Kidney epithelial cell (primary cell): Measurements from ENCODE around the gene CLDN4. TPM values are rescaled to one million over a fixed set of nuclear protein-coding genes. Genes with fewer than 3 reads are reported as not detected.
A peak's percentile ranks its signal among the peaks of the same experiment; 100 is the strongest.
"Not testable (repeated sequence)": the region's sequence is repeated elsewhere in the genome, so short reads cannot be mapped to it uniquely, and the experiment has no call there.

Experiments used
- DNase-seq: peaks from one replicate; pipeline ENCODE4 v3.0.0-alpha.2; 2010; ENCODE audit warnings: low read depth
- H3K27me3 ChIP-seq: 2 replicates; pipeline ENCODE4 v1.6.0; 2011; ENCODE audit warnings: low read length; ENCODE audit not compliant: control insufficient read depth, insufficient read depth
- H3K36me3 ChIP-seq: 2 replicates; pipeline ENCODE4 v1.5.1; 2011; ENCODE audit warnings: low read length; ENCODE audit not compliant: control insufficient read depth, insufficient read depth
- H3K4me3 ChIP-seq: 2 replicates; pipeline ENCODE4 v1.5.1; 2011; ENCODE audit warnings: low read depth, mild to moderate bottlenecking, control low read depth, low read length
- total RNA-seq: library from RNA; depleted of rRNA; stranded (reverse); fragments of >200 nt; gene quantifications from 2 replicates; pipeline ENCODE4 v1.2.3, GENCODE V29; 2015
- TF ChIP-seq, protein P1 (sequence below): IDR thresholded peaks from 2 replicates; pipeline ENCODE4 v1.5.1; 2011; ENCODE audit warnings: mild to moderate bottlenecking, moderate library complexity, low read length, control low read depth, inconsistent platforms; ENCODE audit not compliant: insufficient read depth, poor library complexity, severe bottlenecking

Gene CLDN4
- total RNA-seq, 1 donor from 2014 or later = 892 TPM

DNA sequence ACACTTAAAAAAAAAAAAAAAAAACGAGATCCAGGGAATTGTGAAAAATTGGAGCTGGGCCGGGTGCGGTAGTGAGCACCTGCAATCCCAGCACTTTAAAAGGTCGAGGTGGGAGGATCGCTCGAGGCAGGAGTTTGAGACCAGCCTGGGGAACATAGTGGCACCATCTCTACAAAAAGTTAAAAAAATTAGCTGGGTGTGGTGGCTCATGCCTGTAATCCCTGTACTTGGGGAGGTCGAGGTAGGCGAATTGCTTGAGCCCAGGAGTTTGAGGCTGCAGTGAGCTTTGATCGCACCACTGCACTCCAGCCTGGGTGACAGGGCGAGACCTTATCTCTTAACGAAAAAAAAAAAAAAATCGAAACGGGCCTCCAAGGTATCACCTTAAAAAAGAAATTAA, 2.0 kb downstream of the CLDN4 start:
- no peak for DNase-seq
- Histone ChIP-seq H3K27me3 (no peaks in the 10 kb centered on the region), H3K4me3 (peak overlapping the region; percentile 58), H3K36me3 (no peaks in the 10 kb centered on the region)
- TF ChIP-seq, protein P1, sequence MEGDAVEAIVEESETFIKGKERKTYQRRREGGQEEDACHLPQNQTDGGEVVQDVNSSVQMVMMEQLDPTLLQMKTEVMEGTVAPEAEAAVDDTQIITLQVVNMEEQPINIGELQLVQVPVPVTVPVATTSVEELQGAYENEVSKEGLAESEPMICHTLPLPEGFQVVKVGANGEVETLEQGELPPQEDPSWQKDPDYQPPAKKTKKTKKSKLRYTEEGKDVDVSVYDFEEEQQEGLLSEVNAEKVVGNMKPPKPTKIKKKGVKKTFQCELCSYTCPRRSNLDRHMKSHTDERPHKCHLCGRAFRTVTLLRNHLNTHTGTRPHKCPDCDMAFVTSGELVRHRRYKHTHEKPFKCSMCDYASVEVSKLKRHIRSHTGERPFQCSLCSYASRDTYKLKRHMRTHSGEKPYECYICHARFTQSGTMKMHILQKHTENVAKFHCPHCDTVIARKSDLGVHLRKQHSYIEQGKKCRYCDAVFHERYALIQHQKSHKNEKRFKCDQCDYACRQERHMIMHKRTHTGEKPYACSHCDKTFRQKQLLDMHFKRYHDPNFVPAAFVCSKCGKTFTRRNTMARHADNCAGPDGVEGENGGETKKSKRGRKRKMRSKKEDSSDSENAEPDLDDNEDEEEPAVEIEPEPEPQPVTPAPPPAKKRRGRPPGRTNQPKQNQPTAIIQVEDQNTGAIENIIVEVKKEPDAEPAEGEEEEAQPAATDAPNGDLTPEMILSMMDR = no peak

DNA sequence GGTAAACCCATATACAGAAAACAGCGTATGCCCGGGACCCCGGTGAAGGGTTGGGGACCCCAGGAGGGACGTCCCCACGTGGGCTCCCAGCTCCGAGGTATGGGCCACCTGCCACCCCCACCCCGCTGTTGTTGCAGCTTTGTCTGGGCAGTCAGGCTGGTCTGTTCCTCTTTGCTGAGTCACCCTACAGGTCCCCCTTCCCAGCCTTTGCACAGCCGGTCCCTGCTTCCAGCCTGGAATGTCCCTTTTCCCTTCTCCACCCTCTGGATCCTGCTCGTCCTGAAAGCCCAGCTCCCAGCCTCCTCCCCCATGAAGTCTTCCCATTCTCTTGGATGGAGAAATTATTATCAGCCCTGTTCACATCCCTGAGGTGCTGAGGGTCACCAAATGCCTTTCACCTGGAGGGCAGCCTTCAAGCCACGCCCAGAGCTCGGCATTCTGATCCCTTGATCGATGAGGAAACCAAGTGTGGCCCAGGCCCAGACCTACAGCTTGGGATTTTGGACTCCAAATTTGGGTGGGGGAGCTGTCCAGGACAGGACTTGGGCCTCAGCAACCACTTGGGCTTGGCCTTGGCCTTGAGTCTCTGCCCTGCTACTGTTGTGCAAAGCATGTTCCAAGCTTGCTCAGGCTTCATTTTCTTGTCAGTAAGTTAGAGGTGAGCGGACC, 2.6 kb downstream of the CLDN4 start:
- TF ChIP-seq, protein P1 = no peak
- Histone ChIP-seq H3K36me3 (no peaks in the 10 kb centered on the region), H3K4me3 (no peak overlapping the region), H3K27me3 (no peaks in the 10 kb centered on the region)
- DNase-seq = no peak

DNA sequence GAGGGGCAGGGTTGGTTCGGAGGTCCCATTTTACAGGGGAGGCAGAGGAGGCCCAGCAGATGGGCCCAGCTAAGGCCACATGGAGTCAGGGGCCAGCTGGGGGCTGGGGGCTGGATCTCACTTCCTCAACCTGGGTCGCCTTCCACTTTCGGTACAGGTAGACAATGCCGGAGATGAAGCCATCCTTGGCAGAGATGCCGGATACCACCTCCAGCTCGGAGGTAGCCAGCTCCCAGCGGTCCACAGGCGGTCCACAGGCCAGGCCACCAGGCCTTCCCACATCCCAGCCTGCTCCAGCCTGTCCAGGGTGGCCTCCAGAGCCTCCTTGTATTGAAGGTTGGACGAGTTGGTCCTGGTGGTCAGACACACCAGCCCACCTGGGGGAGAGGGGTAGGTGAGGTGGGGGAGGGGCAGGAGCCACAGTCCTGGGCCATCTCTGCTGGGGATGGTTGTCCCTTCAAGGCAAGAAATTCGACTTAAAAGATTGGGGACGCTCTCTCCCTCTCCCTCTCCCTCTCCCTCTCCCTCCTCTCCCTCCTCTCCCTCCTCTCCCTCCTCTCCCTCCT, 3.9 kb downstream of the CLDN4 start:
- DNase-seq = no peak
- Histone ChIP-seq H3K27me3 (no peaks in the 10 kb centered on the region), H3K4me3 (no peak overlapping the region), H3K36me3 (no peaks in the 10 kb centered on the region)
- TF ChIP-seq, protein P1 = no peak

DNA sequence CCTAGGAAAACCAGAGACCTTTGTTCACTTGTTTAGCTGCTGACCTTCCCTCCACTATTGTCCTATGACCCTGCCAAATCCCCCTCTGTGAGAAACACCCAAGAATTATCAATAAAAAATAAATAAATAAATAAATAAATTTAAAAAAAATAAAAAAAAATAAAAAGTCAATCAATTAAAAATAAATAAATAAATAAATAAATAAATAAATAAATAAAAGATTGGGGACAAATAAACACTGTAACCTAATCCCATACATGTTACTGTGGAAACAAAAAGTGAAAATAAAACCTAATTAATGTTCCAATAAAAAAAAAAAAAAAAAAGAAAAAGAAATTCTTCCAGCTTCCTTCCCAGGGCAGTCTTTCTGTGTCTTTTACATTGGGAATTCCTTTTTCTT, 6.4 kb downstream of the CLDN4 start:
- H3K27me3 ChIP-seq, H3K4me3 ChIP-seq, DNase-seq, H3K36me3 ChIP-seq: not testable (repeated sequence)

DNA sequence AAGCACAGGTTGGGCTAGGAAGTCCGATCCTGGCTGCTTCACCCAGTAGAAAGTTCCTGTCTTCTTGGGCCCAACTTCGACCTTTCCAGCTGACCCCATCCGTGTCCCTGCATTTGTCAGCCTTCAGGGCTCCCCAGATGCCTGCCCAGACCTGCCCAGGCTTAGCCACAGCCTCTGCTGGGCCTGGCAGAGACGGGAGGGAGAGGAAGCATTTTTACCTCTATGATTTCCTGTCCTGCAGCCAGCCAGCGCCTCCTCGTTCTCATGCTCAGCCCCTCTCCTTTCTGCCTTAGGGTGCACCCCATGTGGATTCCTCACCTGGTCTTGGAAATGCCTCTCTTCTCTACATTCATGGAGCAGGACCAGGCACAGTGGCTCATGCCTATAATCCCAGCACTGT, 7.8 kb downstream of the CLDN4 start:
- Histone ChIP-seq H3K36me3 (peaks cover 1% of the 10 kb centered on the region), H3K4me3 (no peak overlapping the region), H3K27me3 (no peaks in the 10 kb centered on the region)
- TF ChIP-seq, protein P1 = no peak
- DNase-seq = no peak

DNA sequence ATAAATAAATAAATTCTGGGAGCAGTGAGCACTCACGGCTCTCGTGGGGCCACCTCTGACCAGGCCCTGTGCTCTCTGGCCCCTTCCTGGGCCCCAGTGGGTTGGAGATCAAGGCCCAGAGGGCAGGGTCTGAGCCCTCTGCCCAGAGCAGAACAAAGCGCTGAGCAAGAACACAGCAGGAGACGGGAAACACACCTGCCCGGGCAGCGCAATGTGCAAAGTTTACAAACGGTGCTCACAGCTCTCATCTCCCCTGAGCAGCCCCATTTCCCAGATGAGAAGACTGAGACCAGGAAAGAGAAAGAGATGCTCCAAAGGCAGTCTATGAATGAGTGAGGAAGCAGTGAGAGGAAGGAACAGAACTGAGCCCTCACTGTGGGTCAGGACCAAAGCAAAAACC, 8.5 kb downstream of the CLDN4 start:
- Histone ChIP-seq H3K27me3 (no peaks in the 10 kb centered on the region), H3K36me3 (peaks cover 1% of the 10 kb centered on the region), H3K4me3 (no peak overlapping the region)
- TF ChIP-seq, protein P1 = no peak
- DNase-seq = no peak
